Measurements from ENCODE around the gene IP6K3. TPM values are rescaled to one million over a fixed set of nuclear protein-coding genes. Genes with fewer than 3 reads are reported as not detected.

Gene IP6K3
- total RNA-seq, 4 donors from 2014 or later: 1.9 to 6.1 (median 5.5) TPM; not detected in 1

- no peaks in the 10 kb centered on the region for H3K27me3 ChIP-seq
- TF ChIP-seq POLR2A (IDR thresholded peaks at IDR 0.05): no peak
- no peak for TF ChIP-seq CTCF (IDR thresholded peaks at IDR 0.05)
- H3K4me3 ChIP-seq: peak overlapping the region; percentile 43 to 77
- H3K36me3 ChIP-seq: no peaks in the 10 kb centered on the region
- peak overlapping the region; percentile 95 to 97 for H3K27ac ChIP-seq
- intact Hi-C loops (cut with DNase I; ENCODE audit: low total_unique reads): no loop called here
- no peak for DNase-seq
- H3K9me3 ChIP-seq: no peaks in the 10 kb centered on the region
- peaks cover 8 to 19% of the 10 kb centered on the region in 2 donors for H3K4me1 ChIP-seq
Measured at GRCh38 chr6:33787346-33787953, 40.7 kb upstream of the IP6K3 start.

DNA sequence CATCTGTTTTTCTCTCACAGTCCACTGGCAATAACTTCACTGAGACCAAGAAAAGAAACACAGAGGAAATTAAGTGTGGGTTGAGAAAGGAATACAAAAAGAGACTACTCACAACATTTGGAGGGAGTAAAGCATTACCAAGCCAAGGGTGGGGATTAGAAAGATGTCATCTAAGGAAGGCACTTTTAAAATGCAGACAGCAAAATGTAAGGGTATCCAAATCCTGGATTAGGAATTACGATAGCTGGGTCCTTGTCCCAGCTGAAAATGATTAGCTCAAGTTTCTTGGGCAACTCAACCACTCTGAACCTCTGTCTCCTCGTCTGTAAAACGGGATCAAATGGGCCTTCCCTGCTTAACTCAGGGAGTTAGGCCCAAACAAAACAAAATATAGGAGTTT is 40.0 kb upstream of the IP6K3 start:
- H3K36me3 ChIP-seq: no peaks in the 10 kb centered on the region
- peaks cover 8 to 19% of the 10 kb centered on the region in 2 donors for H3K4me1 ChIP-seq
- H3K27me3 ChIP-seq: no peaks in the 10 kb centered on the region
- intact Hi-C loops (cut with DNase I; ENCODE audit: low total_unique reads): no loop called here
- H3K27ac ChIP-seq: peak overlapping the region; percentile 95 to 97
- H3K4me3 ChIP-seq: no peak overlapping the region
- H3K9me3 ChIP-seq: no peaks in the 10 kb centered on the region
- no peak for DNase-seq
- no peak for TF ChIP-seq CTCF (IDR thresholded peaks at IDR 0.05)
- no peak for TF ChIP-seq POLR2A (IDR thresholded peaks at IDR 0.05)

- H3K9me3 ChIP-seq: no peaks in the 10 kb centered on the region
- no peak for TF ChIP-seq CTCF (IDR thresholded peaks at IDR 0.05)
- no peak for TF ChIP-seq POLR2A (IDR thresholded peaks at IDR 0.05)
- H3K27me3 ChIP-seq: no peaks in the 10 kb centered on the region
- H3K27ac ChIP-seq: peak overlapping the region in 1 of 2 donors; percentile 95
- no peak for DNase-seq
- intact Hi-C loops (cut with DNase I; ENCODE audit: low total_unique reads): no loop called here
- no peaks in the 10 kb centered on the region for H3K36me3 ChIP-seq
- H3K4me3 ChIP-seq: no peak overlapping the region
- peaks cover 8 to 19% of the 10 kb centered on the region in 2 donors for H3K4me1 ChIP-seq
Measured at GRCh38 chr6:33785778-33786177, 39.1 kb upstream of the IP6K3 start.

- Histone ChIP-seq H3K27ac (no peak overlapping the region), H3K4me1 (peaks cover 8 to 19% of the 10 kb centered on the region in 2 donors), H3K36me3 (no peaks in the 10 kb centered on the region), H3K4me3 (no peak overlapping the region), H3K27me3 (no peaks in the 10 kb centered on the region), H3K9me3 (no peaks in the 10 kb centered on the region)
- intact Hi-C loops (cut with DNase I; ENCODE audit: low total_unique reads): no loop called here
- no peak for DNase-seq
- no peak for TF ChIP-seq CTCF (IDR thresholded peaks at IDR 0.05)
- no peak for TF ChIP-seq POLR2A (IDR thresholded peaks at IDR 0.05)
Measured at GRCh38 chr6:33784787-33785186, 38.1 kb upstream of the IP6K3 start.

DNA sequence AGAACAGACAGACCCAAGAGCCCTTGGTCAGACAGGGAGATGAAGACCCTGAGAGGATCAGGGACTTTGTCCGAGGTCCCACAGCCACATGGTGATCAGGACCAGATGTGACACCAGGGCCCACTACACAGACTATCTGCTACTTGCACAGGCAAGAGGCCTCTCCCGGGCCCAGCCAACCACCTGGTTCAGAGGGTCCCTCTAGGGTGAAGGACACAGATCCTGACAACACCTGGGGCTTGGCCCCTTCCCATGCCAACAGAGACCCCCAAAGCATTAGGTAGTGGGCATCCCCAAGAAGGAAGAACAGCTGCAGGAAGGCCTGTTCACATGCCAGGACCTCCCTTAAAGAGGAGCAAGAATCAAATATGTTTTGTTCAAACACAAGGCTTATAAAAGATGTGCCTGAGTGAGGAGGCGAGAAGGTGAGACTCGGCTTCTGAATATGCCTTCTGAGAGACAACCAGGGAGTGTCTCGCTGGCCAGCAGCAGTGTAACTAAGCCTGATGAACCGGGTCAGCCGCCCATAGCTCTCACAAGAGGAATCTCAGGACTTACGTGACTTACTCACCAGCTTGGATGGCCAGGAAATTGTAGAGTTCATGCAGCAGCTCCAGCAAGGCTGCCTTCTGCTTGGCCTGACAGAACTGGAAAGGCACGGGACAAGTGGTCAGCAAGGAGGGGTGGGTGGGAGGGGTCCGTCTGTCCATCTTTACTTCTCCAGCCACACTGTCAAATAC is 37.2 kb upstream of the IP6K3 start:
- Histone ChIP-seq H3K4me1 (peaks cover 8 to 19% of the 10 kb centered on the region in 2 donors), H3K27me3 (no peaks in the 10 kb centered on the region), H3K36me3 (no peaks in the 10 kb centered on the region), H3K9me3 (no peaks in the 10 kb centered on the region), H3K4me3 (no peak overlapping the region), H3K27ac (no peak overlapping the region)
- intact Hi-C loops (cut with DNase I; ENCODE audit: low total_unique reads): no loop called here
- TF ChIP-seq CTCF (IDR thresholded peaks at IDR 0.05): no peak
- no peak for TF ChIP-seq POLR2A (IDR thresholded peaks at IDR 0.05)
- DNase-seq: no peak
